ENCODE results near the gene GPC6.

Gene GPC6

GRCh38 chr13:94050686-94051085, 824.1 kb downstream of the GPC6 start:
- H3K36me3 ChIP-seq (ENCODE audit: control insufficient read depth in 4 of 4, insufficient read depth in 4 of 4, low read length in 3 of 4): no peaks in the 10 kb centered on the region
- CTCF ChIA-PET: no interaction called here
- H3K27me3 ChIP-seq (replicated peaks in 2 of 5; ENCODE audit: control insufficient read depth in 4 of 5, insufficient read depth in 5 of 5, low read length in 4 of 5): peaks cover 0 to 2% (median 0%) of the 10 kb centered on the region in 5 experiments
- DNase-seq: no peak
- H3K4me1 ChIP-seq (ENCODE audit: control extremely low read depth in 1 of 4, control insufficient read depth in 4 of 4, insufficient read depth in 4 of 4, low read length in 3 of 4): no peaks in the 10 kb centered on the region
- no peaks in the 10 kb centered on the region for H3K9me3 ChIP-seq (ENCODE audit: control extremely low read depth in 1 of 5, control insufficient read depth in 4 of 5, insufficient read depth in 2 of 5, low read depth in 1 of 5, low read length in 4 of 5)
- no peak overlapping the region for H3K27ac ChIP-seq (ENCODE audit: insufficient read depth in 1 of 2, low read depth in 1 of 2, low read length in 2 of 2, poor library complexity in 1 of 2, severe bottlenecking in 2 of 2)
- WGBS (ENCODE audit: insufficient coverage): 96% methylated on average over 2 of the region's 2 CpGs
- POLR2A ChIA-PET: no interaction called here
- no peak overlapping the region for H3K4me3 ChIP-seq (ENCODE audit: control insufficient read depth in 1 of 7, extremely low read depth in 1 of 7, insufficient read depth in 4 of 7, low read depth in 2 of 7, low read length in 6 of 7)

GRCh38 chr13:94053986-94054593, 827.5 kb downstream of the GPC6 start:
- no peak overlapping the region for H3K27ac ChIP-seq (ENCODE audit: insufficient read depth in 1 of 2, low read depth in 1 of 2, low read length in 2 of 2, poor library complexity in 1 of 2, severe bottlenecking in 2 of 2)
- H3K4me3 ChIP-seq (ENCODE audit: control insufficient read depth in 1 of 7, extremely low read depth in 1 of 7, insufficient read depth in 4 of 7, low read depth in 2 of 7, low read length in 6 of 7): no peak overlapping the region
- CTCF ChIA-PET: no interaction called here
- no peaks in the 10 kb centered on the region for H3K27me3 ChIP-seq (replicated peaks in 2 of 5; ENCODE audit: control insufficient read depth in 4 of 5, insufficient read depth in 5 of 5, low read length in 4 of 5)
- 90% methylated on average over 10 of the region's 11 CpGs for WGBS (ENCODE audit: insufficient coverage)
- no peaks in the 10 kb centered on the region for H3K36me3 ChIP-seq (ENCODE audit: control insufficient read depth in 4 of 4, insufficient read depth in 4 of 4, low read length in 3 of 4)
- no peaks in the 10 kb centered on the region for H3K9me3 ChIP-seq (ENCODE audit: control extremely low read depth in 1 of 5, control insufficient read depth in 4 of 5, insufficient read depth in 2 of 5, low read depth in 1 of 5, low read length in 4 of 5)
- no peaks in the 10 kb centered on the region for H3K4me1 ChIP-seq (ENCODE audit: control extremely low read depth in 1 of 4, control insufficient read depth in 4 of 4, insufficient read depth in 4 of 4, low read length in 3 of 4)
- no peak for DNase-seq
- POLR2A ChIA-PET: no interaction called here

- no CpG with 5 or more reads among the region's 4 CpGs for WGBS (ENCODE audit: insufficient coverage)
- H3K36me3 ChIP-seq (ENCODE audit: control insufficient read depth in 4 of 4, insufficient read depth in 4 of 4, low read length in 3 of 4): no peaks in the 10 kb centered on the region
- CTCF ChIA-PET: no interaction called here
Measured at GRCh38 chr13:94056362-94056990, 829.9 kb downstream of the GPC6 start.

GRCh38 chr13:94057618-94058186, 831.1 kb downstream of the GPC6 start:
- no peaks in the 10 kb centered on the region for H3K4me1 ChIP-seq (ENCODE audit: control extremely low read depth in 1 of 4, control insufficient read depth in 4 of 4, insufficient read depth in 4 of 4, low read length in 3 of 4)
- WGBS (ENCODE audit: insufficient coverage): no CpG with 5 or more reads among the region's 2 CpGs
- no peaks in the 10 kb centered on the region for H3K36me3 ChIP-seq (ENCODE audit: control insufficient read depth in 4 of 4, insufficient read depth in 4 of 4, low read length in 3 of 4)
- POLR2A ChIA-PET: no interaction called here
- no peaks in the 10 kb centered on the region for H3K9me3 ChIP-seq (ENCODE audit: control extremely low read depth in 1 of 5, control insufficient read depth in 4 of 5, insufficient read depth in 2 of 5, low read depth in 1 of 5, low read length in 4 of 5)
- CTCF ChIA-PET: no interaction called here
- H3K27ac ChIP-seq (ENCODE audit: insufficient read depth in 1 of 2, low read depth in 1 of 2, low read length in 2 of 2, poor library complexity in 1 of 2, severe bottlenecking in 2 of 2): no peak overlapping the region
- no peaks in the 10 kb centered on the region for H3K27me3 ChIP-seq (replicated peaks in 2 of 5; ENCODE audit: control insufficient read depth in 4 of 5, insufficient read depth in 5 of 5, low read length in 4 of 5)
- no peak for DNase-seq
- H3K4me3 ChIP-seq (ENCODE audit: control insufficient read depth in 1 of 7, extremely low read depth in 1 of 7, insufficient read depth in 4 of 7, low read depth in 2 of 7, low read length in 6 of 7): no peak overlapping the region

More at GRCh38 chr13:94056362-94056990, 829.9 kb downstream of the GPC6 start:
- no peak overlapping the region for H3K4me3 ChIP-seq (ENCODE audit: control insufficient read depth in 1 of 7, extremely low read depth in 1 of 7, insufficient read depth in 4 of 7, low read depth in 2 of 7, low read length in 6 of 7)
- H3K27ac ChIP-seq (ENCODE audit: insufficient read depth in 1 of 2, low read depth in 1 of 2, low read length in 2 of 2, poor library complexity in 1 of 2, severe bottlenecking in 2 of 2): no peak overlapping the region
- no peaks in the 10 kb centered on the region for H3K9me3 ChIP-seq (ENCODE audit: control extremely low read depth in 1 of 5, control insufficient read depth in 4 of 5, insufficient read depth in 2 of 5, low read depth in 1 of 5, low read length in 4 of 5)
- POLR2A ChIA-PET: no interaction called here
- no peaks in the 10 kb centered on the region for H3K4me1 ChIP-seq (ENCODE audit: control extremely low read depth in 1 of 4, control insufficient read depth in 4 of 4, insufficient read depth in 4 of 4, low read length in 3 of 4)
- no peaks in the 10 kb centered on the region for H3K27me3 ChIP-seq (replicated peaks in 2 of 5; ENCODE audit: control insufficient read depth in 4 of 5, insufficient read depth in 5 of 5, low read length in 4 of 5)
- DNase-seq: no peak

- no peaks in the 10 kb centered on the region for H3K9me3 ChIP-seq (ENCODE audit: control extremely low read depth in 1 of 5, control insufficient read depth in 4 of 5, insufficient read depth in 2 of 5, low read depth in 1 of 5, low read length in 4 of 5)
- H3K4me1 ChIP-seq (ENCODE audit: control extremely low read depth in 1 of 4, control insufficient read depth in 4 of 4, insufficient read depth in 4 of 4, low read length in 3 of 4): no peaks in the 10 kb centered on the region
- H3K4me3 ChIP-seq (ENCODE audit: control insufficient read depth in 1 of 7, extremely low read depth in 1 of 7, insufficient read depth in 4 of 7, low read depth in 2 of 7, low read length in 6 of 7): no peak overlapping the region
- no CpG with 5 or more reads among the region's 2 CpGs for WGBS (ENCODE audit: insufficient coverage)
- ChIA-PET CTCF (no interaction called here), POLR2A (interaction anchor here (0.7 kb wide), 1 partner anchor 230 kb away, joined by 3 read pairs; no protein-coding TSS in a partner anchor)
- no peak overlapping the region for H3K27ac ChIP-seq (ENCODE audit: insufficient read depth in 1 of 2, low read depth in 1 of 2, low read length in 2 of 2, poor library complexity in 1 of 2, severe bottlenecking in 2 of 2)
- H3K36me3 ChIP-seq (ENCODE audit: control insufficient read depth in 4 of 4, insufficient read depth in 4 of 4, low read length in 3 of 4): no peaks in the 10 kb centered on the region
- no peak for DNase-seq
- H3K27me3 ChIP-seq (replicated peaks in 2 of 5; ENCODE audit: control insufficient read depth in 4 of 5, insufficient read depth in 5 of 5, low read length in 4 of 5): no peaks in the 10 kb centered on the region
Measured at GRCh38 chr13:94058821-94059360, 832.3 kb downstream of the GPC6 start.

- H3K9me3 ChIP-seq (ENCODE audit: control extremely low read depth in 1 of 5, control insufficient read depth in 4 of 5, insufficient read depth in 2 of 5, low read depth in 1 of 5, low read length in 4 of 5): no peaks in the 10 kb centered on the region
- no peaks in the 10 kb centered on the region for H3K27me3 ChIP-seq (replicated peaks in 2 of 5; ENCODE audit: control insufficient read depth in 4 of 5, insufficient read depth in 5 of 5, low read length in 4 of 5)
- DNase-seq: no peak
- no peak overlapping the region for H3K27ac ChIP-seq (ENCODE audit: insufficient read depth in 1 of 2, low read depth in 1 of 2, low read length in 2 of 2, poor library complexity in 1 of 2, severe bottlenecking in 2 of 2)
- WGBS (ENCODE audit: insufficient coverage): no CpG with 5 or more reads among the region's 1 CpG
- POLR2A ChIA-PET: no interaction called here
- no peaks in the 10 kb centered on the region for H3K36me3 ChIP-seq (ENCODE audit: control insufficient read depth in 4 of 4, insufficient read depth in 4 of 4, low read length in 3 of 4)
- no peak overlapping the region for H3K4me3 ChIP-seq (ENCODE audit: control insufficient read depth in 1 of 7, extremely low read depth in 1 of 7, insufficient read depth in 4 of 7, low read depth in 2 of 7, low read length in 6 of 7)
- CTCF ChIA-PET: no interaction called here
- no peaks in the 10 kb centered on the region for H3K4me1 ChIP-seq (ENCODE audit: control extremely low read depth in 1 of 4, control insufficient read depth in 4 of 4, insufficient read depth in 4 of 4, low read length in 3 of 4)
Measured at GRCh38 chr13:94061301-94061700, 834.7 kb downstream of the GPC6 start.

- no peak overlapping the region for H3K27ac ChIP-seq (ENCODE audit: insufficient read depth in 1 of 2, low read depth in 1 of 2, low read length in 2 of 2, poor library complexity in 1 of 2, severe bottlenecking in 2 of 2)
- H3K27me3 ChIP-seq (replicated peaks in 2 of 5; ENCODE audit: control insufficient read depth in 4 of 5, insufficient read depth in 5 of 5, low read length in 4 of 5): no peaks in the 10 kb centered on the region
- H3K4me1 ChIP-seq (ENCODE audit: control extremely low read depth in 1 of 4, control insufficient read depth in 4 of 4, insufficient read depth in 4 of 4, low read length in 3 of 4): no peaks in the 10 kb centered on the region
- ChIA-PET POLR2A (no interaction called here), CTCF (no interaction called here)
- no peak overlapping the region for H3K4me3 ChIP-seq (ENCODE audit: control insufficient read depth in 1 of 7, extremely low read depth in 1 of 7, insufficient read depth in 4 of 7, low read depth in 2 of 7, low read length in 6 of 7)
- H3K9me3 ChIP-seq (ENCODE audit: control extremely low read depth in 1 of 5, control insufficient read depth in 4 of 5, insufficient read depth in 2 of 5, low read depth in 1 of 5, low read length in 4 of 5): no peaks in the 10 kb centered on the region
- H3K36me3 ChIP-seq (ENCODE audit: control insufficient read depth in 4 of 4, insufficient read depth in 4 of 4, low read length in 3 of 4): no peaks in the 10 kb centered on the region
- no peak for DNase-seq
Measured at GRCh38 chr13:94063096-94063495, 836.5 kb downstream of the GPC6 start.

Measured in common myeloid progenitor, CD34-positive (primary cell).